GM18867 (cell line): ENCODE data around the gene SEZ6.
"Not testable (repeated sequence)": the region's sequence is repeated elsewhere in the genome, so short reads cannot be mapped to it uniquely, and the experiment has no call there.

Source experiments
- ATAC-seq: cut with Tn5 transposase; IDR thresholded peaks from one replicate; pipeline ENCODE4 v1.9.1; 2021; ENCODE audit warnings: mild to moderate bottlenecking, moderate library complexity; ENCODE audit not compliant: unreplicated experiment

Gene SEZ6

GRCh38 chr17:28940142-28940541, 65.7 kb downstream of the SEZ6 start:
- ATAC-seq, result no peak

DNA sequence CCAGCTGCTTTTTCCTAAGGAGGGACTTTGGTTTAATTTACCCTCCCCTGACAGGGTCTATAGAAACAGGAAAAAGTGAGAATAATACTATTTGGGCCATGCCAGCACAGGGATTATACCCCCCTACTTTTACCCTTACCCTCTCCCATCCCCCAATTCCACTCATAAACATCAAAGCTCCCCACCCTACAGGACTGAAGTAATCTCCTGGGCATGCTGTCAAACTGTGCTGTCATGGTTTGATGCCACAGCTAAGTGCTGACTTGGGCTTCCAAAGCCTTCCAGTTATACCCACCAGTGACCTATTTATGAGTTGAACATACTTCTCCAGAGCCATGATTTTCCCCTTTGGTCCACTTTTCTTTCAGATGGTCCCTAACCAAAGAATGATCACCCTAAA, 67.3 kb downstream of the SEZ6 start:
- no peak for ATAC-seq

DNA sequence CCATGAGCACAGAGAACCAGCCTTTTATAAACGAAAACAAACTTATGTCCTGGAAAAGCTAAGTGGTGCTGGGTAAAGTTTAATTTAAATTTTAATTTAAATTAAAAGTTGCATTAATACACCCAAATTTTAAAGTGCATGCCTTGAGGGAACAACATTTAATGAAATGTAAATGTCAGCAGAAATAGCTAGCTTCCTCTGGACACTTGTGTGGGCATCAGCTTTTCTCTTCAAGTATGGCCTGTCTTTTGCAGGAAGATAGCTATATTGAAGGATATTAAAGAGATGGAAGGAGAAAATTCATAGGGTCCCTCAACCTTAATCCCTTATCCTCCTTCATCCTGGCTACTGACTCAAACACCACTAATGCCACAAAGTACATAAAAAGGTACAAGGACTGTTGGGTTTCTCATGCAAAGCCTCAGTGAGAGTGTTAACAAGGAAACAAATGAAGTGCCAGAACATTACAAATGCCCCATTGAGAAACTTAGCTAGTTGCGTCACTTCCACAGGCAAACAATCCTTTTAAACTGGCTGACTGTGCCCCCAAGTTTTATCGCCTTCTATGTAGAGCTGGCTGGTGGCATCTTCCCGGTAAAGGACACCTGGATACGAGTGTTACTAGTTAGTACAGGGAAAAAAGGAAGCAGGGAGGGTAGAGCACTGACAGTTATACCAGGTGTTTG, 68.6 kb downstream of the SEZ6 start:
- no peak for ATAC-seq

DNA sequence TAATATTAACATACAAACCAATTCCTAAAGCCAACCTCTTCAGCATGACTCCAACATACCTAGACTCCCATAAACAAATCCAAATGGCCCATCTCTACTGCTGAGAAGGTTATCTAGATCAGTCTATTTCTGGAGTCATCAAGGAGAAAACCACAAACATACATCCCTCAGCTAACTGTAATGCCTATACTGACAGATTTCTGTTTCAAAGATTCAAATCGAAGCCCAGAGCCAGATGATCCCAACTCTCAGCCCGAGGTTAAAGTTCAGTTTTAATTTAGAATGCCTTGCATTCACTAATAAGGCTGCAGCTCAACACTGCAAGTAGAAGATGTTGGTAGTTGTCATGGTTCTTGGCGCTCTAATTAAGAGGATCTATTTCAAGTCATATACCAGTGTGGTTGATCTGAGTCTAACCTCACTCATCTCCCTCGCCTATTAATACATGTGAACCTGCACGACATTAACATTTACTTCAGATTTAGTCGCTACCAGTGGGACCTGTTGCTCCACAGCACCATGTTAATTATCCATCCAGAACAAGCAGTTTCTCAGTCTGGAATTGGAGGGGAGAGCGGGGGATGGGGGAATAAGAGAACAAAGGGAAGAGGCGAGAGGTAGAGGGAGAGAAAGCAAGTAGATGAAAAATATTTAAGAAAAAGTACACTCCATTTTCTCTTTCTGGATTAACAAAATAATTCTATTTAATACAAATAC, 69.9 kb downstream of the SEZ6 start:
- ATAC-seq, result no peak

GRCh38 chr17:28934508-28934907, 71.3 kb downstream of the SEZ6 start:
- not testable (repeated sequence) for ATAC-seq

GRCh38 chr17:28929787-28930186, 76.0 kb downstream of the SEZ6 start:
- no peak for ATAC-seq

DNA sequence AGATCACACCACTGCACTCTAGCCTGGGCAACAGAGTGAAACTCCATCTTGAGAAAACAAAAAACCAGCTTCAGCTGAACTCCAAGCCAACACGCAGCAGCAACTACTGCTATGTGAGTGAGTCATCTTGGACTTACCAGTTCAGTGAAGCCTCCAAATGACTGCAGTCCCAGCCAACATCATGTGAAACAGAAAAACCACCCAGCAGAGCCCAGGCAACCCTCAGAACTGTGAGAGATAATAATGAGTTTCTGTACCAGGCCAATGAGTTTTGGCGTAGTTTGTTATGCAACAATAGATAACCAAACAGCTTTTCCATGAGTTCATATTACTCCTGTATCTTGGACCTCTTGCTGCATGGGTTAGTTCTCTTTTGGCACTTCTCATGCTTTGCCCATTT, 77.8 kb downstream of the SEZ6 start:
- no peak for ATAC-seq

DNA sequence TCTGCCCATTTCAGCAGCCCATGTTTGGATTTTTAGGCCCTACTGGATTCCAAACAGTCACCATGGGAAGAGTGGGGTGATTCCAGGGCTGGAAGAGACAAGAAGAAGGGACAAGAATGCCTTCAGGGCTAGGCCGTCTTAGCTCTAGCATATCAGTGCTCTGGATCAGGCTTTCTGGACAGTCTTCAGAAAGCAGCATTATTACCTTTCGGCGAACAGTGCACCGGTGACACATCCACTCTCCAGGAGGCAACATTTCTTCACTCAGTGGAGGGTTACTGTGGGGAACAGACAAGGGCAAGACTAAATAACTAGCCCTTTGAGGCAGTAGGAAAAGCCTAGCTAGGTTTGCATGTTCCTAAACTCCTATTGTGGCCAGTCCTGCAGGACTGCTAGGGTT, 79.0 kb downstream of the SEZ6 start:
- no peak for ATAC-seq

DNA sequence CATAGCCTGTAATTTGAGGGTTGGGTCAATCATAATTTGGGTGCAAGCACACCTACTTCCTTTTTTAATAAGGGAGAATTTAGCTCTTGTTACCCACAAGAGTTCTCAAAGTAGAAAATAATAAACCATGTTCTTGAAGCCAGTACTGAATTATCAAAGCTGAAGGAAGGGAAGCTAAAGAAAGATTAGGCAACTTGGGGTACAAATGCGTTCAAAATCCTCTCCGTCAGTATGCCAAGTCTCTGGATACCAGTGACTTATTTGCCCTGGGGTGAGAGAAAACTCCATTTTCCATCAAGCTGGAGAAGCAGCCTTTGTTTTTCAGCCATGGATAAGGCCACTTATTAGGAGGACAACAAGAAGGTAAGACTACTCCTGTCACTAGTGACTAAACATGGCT, 79.5 kb downstream of the SEZ6 start:
- ATAC-seq, result no peak

DNA sequence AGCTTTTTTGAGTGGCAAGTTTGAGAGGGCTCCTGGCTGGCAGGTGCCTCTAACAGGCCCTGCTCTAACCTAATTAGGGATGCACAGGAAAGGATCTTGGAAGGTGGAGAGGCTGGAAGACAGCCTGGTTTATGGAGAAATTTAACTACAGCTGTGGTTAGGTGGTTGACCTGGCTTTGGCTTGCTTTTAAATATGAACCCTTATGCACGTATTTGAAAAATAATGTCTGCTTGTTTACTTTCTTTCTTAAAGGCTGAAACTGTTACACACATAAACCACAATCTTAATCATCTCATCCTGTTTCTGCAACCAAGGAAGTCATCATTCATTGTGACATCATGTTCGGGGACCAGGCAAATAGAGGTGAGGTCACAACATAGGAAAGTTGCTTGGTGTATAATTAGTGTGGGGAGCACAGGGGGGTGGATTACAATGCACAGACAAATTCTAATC, 79.9 kb downstream of the SEZ6 start:
- ATAC-seq, result peak; percentile 64

DNA sequence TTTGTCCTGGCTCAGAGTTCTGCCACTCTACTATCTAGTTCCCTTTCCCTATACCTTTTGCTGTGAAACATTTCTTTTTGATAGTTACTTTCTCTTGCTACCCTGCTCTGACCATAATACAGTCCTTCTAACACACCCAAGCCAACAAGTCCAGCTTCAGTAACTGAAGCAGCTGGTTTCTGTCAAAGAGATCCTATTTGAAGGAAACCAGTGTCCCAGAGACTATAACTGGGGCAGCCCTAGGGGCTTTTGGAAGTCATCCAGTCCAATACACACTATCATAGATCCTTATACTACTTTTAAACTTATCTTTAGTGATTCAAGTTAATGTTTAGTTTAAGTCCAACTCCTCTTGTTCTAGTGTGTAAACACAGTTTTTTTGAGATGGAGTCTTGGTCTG, 85.6 kb downstream of the SEZ6 start:
- no peak for ATAC-seq

DNA sequence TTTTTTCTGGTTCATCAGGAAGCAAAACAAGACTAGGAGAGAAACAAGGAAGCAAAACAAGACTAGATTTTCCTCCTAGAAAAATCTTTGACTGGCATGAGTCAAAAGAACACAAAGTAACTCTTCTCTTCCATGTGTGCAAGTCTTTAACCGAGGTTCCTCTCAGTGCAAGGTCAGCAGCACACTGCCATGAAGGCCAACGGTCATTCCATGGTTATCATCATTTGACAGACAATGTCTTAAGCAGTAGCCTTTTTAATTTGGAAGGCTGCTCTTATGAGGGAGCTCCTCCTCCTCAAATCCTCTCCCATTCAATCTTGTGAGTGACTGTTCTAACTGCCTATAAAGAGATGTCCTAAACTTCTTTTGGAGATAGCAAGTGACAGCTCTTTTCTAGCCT, 87.5 kb downstream of the SEZ6 start:
- ATAC-seq, result no peak

GRCh38 chr17:28917465-28917864, 88.4 kb downstream of the SEZ6 start:
- ATAC-seq, result no peak

- ATAC-seq, result no peak
These were observed 88.8 kb downstream of the SEZ6 start for GRCh38 chr17:28917029-28917428.

DNA sequence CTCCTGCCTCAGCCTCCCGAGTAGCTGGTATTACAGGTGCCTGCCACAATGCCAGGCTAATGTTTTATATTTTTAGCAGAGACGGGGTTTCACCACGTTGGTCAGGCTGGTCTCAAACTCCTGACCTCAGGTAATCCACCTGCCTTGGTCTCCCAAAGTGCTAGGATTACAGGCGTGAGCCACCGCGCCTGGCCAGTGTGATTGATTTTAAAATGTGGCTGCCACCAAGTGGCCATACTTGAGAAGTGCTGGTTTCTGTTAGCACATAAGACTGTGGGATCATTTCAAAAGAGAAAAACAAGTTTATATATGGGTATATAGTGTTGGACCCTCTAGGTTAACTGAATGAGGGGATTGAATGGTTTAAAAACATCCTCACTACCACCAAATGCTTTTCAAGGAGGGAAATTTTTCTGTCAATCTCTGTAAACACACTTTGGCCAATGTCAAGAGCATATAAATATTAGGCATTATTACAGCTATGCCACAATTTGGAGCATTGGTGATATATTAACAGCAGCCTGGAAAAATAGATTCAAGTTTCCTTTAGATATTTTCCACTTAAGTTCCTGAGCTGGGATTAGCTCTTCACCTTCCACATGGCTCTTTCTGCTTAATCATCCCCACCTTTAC, 89.4 kb downstream of the SEZ6 start:
- no peak for ATAC-seq

DNA sequence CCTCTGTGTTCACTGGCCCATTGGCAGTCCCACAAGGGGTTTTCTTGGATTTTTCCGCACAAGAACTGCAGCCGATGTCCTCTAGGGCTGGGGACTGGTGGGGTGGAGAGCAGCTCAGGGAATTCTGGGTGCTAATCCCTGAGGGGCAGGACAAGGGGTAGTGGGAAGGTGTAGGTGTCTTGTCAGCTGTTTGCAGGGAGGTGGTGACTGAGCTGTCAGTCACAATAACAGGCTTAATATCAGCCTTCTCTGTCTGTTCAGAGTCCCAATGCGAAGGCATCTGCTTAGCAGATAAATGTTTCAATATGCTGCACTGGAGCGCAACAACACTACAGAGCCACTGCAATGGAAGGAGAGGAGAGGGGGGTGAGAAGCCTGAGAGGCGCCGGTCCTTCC, 92.9 kb downstream of the SEZ6 start:
- ATAC-seq, result no peak

DNA sequence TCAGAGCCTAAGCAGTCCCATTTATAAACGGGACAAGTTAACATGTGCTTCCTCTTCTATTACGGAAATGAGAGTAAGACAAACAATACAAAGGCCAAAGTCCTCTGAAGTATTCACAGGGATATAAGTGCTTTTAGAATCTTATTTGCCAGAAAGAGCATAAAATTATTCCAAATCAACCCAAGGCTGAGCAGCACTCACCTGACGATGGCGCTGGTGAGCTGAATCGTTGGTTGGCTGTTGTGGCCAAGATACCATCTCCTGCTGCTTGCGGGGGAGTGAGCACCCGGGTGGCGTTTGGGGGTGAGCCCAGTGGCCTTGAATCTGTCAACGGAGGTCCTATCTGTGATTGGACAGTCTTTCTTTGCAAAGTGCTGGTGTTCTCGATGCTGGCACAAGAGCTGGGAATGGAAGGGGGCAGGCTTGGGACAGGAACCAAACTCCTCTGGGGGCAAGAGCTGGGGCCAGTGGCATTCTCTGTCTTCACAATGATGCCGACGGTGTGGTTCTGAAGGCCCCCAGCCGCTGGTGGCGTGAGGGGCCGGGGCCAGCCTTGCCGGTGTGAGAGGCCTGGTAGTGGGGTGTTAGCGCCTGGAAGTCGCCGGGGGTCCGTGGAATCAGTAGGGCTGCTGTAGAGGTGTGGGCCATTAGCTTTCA, 93.4 kb downstream of the SEZ6 start:
- ATAC-seq, result no peak

DNA sequence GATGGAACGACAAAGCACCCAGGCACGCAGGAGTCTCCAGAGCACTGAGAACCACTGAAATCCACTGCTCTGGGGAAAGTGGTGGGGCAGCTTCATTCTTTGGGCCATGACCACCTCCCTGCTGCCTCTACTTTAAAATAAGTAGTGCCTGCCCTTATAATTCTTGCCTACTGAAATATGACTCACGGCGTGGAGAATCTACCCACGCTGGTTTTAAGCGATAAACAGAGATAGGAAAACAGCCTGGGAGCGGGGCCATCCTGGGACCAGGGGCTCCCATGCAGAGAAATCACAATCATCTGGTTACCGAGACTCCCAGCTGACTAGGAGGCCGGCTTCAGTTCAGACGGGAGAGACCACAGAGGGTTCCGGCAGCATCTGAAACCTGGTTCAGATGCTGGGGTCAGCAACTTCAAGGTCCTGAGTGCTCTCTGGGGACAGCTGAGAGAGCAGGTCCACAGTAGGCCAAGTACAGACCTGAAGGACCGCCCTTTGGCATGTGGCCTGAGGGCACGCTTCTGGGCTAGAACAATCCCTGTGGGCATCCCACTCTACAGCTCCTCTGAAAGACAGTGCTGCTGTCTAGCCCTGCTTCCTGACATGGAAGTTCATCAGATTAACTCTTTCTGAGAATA, 94.3 kb downstream of the SEZ6 start:
- no peak for ATAC-seq

- ATAC-seq, result no peak
These were observed 95.3 kb downstream of the SEZ6 start for GRCh38 chr17:28910534-28910933.

DNA sequence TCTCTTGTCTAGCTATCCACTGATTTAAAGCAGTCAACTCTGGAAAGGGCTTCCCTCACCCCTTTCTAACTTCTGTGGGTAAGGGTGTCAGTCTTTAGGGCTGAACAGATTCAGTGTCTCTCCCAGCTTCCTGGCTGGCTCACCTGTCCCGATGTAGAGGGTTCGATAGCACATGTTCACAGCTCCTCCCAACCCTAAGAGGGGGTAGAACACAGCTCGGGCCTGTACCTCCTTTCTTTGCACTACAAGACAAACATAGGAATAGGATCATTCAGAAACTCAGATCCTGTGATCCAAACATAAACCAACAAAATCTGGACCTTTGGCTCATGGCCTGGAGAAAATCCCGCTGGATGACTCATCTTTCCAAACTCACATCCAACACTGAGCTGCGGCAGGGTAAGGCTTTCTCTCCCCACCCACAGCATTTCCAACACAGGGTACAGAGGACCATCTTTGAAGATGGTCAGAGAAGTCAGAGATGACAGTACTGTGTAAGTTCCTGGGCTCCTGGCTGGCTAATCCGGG, 97.1 kb downstream of the SEZ6 start:
- no peak for ATAC-seq
